Lower leg skin (tissue), 3 donors: ENCODE measurements around the gene MT1H.

ENCODE experiments used
- CTCF ChIP-seq, 3 donors: fragments of 450-650 bp; IDR thresholded peaks; one replicate each; pipeline ENCODE4 v1.5.1; 2016; ENCODE audit warnings: antibody characterized with exemption in 3 of 3, mild to moderate bottlenecking in 3 of 3, moderate library complexity in 2 of 3
- POLR2A ChIP-seq, 2 donors: fragments of 450-650 bp; IDR thresholded peaks; one replicate each; pipeline ENCODE4 v1.6.1; 2016 to 2017; ENCODE audit warnings: antibody characterized with exemption in 2 of 2, mild to moderate bottlenecking in 1 of 2, moderate library complexity in 1 of 2

- TF ChIP-seq CTCF (IDR thresholded peaks at IDR 0.05) (no peak), POLR2A (IDR thresholded peaks at IDR 0.05) (no peak)
Measured at GRCh38 chr16:56631832-56632155, 37.8 kb upstream of the MT1H start.
